Natural killer cell (primary cell): ENCODE measurements around the gene NTPCR. TPM values are rescaled to one million over a fixed set of nuclear protein-coding genes. Genes with fewer than 3 reads are reported as not detected.

Experiments used
- ATAC-seq, 3 donors: fragments of 150-1000 bp in 2 of 3; fragments of 200-7000 bp in 1 of 3; cut with Tn5 transposase; 1 replicate in 1 of 3; 2 replicates in 2 of 3; pipeline ENCODE4 v1.10.0; 2021; ENCODE audit warnings: mild to moderate bottlenecking in 2 of 3, moderate library complexity in 2 of 3
- DNase-seq, 2 donors: peaks; one replicate each; pipeline versions ENCODE4 v3.0.0 to v3.0.0-alpha.2; 2013 to 2021; ENCODE audit warnings: mixed read lengths in 1 of 2
- H3K27ac ChIP-seq: one replicate; pipeline ENCODE4 v1.5.1; 2013; ENCODE audit warnings: mild to moderate bottlenecking, low read length
- H3K27me3 ChIP-seq: one replicate; pipeline ENCODE4 v1.6.1; 2013; ENCODE audit warnings: low read length; ENCODE audit not compliant: control insufficient read depth, insufficient read depth
- H3K36me3 ChIP-seq: one replicate; pipeline ENCODE4 v1.6.1; 2013; ENCODE audit warnings: low read length; ENCODE audit not compliant: control insufficient read depth, insufficient read depth
- H3K4me1 ChIP-seq: one replicate; pipeline ENCODE4 v1.6.1; 2013; ENCODE audit warnings: low read length; ENCODE audit not compliant: control insufficient read depth, insufficient read depth
- H3K4me3 ChIP-seq: one replicate; pipeline ENCODE4 v1.5.1; 2013; ENCODE audit warnings: low read length
- H3K9me3 ChIP-seq: one replicate; pipeline ENCODE4 v1.6.1; 2013; ENCODE audit warnings: low read length; ENCODE audit not compliant: control insufficient read depth, insufficient read depth
- H3K27ac Mint-ChIP-seq, 2 donors: one replicate each; pipeline ENCODE4 v1.8.0; 2022; ENCODE audit warnings: mild to moderate bottlenecking in 2 of 2, mixed read lengths in 2 of 2, moderate library complexity in 1 of 2
- H3K27me3 Mint-ChIP-seq, 2 donors: one replicate each; pipeline ENCODE4 v1.8.0; 2022; ENCODE audit warnings: low read depth in 2 of 2, mixed read lengths in 2 of 2
- H3K36me3 Mint-ChIP-seq: one replicate; pipeline ENCODE4 v1.8.0; 2022; ENCODE audit warnings: mixed read lengths
- H3K4me1 Mint-ChIP-seq, 2 donors: one replicate each; pipeline ENCODE4 v1.8.0; 2022; ENCODE audit warnings: mixed read lengths in 2 of 2
- H3K4me3 Mint-ChIP-seq: one replicate; pipeline ENCODE4 v1.8.0; 2022; ENCODE audit warnings: mild to moderate bottlenecking, moderate library complexity, mixed read lengths
- H3K9me3 Mint-ChIP-seq, 2 donors: one replicate each; pipeline ENCODE4 v1.8.0; 2022; ENCODE audit warnings: mixed read lengths in 2 of 2
- CTCF ChIP-seq: fragments of 200-600 bp; IDR thresholded peaks from one replicate; pipeline ENCODE4 v1.8.0; 2022; ENCODE audit warnings: antibody characterized with exemption
- WGBS: methylation state at CpG from one replicate; pipeline ENCODE4 v1.1.7; 2013; ENCODE audit warnings: missing lambda C conversion rate; ENCODE audit not compliant: insufficient coverage; 5-methylcytosine and 5-hydroxymethylcytosine counted together
- intact Hi-C: fragments of 100-400 bp; cut with micrococcal nuclease; formaldehyde crosslinking; loops from one replicate; pipeline ENCODE4 v1.14.2; 2022
- total RNA-seq, 4 donors: library from RNA; stranded (reverse); fragments of 120-200 nt in 1 of 4; gene quantifications; one replicate each; pipeline versions ENCODE4 v1.2.3 to v1.2.4, GENCODE V29; 2013 to 2022

NTPCR gene
- total RNA-seq, 3 donors from 2014 or later (not counting 1 experiment from before 2014, with no cell fraction given): 12.9 to 25.7 (median 17.4) TPM

DNA sequence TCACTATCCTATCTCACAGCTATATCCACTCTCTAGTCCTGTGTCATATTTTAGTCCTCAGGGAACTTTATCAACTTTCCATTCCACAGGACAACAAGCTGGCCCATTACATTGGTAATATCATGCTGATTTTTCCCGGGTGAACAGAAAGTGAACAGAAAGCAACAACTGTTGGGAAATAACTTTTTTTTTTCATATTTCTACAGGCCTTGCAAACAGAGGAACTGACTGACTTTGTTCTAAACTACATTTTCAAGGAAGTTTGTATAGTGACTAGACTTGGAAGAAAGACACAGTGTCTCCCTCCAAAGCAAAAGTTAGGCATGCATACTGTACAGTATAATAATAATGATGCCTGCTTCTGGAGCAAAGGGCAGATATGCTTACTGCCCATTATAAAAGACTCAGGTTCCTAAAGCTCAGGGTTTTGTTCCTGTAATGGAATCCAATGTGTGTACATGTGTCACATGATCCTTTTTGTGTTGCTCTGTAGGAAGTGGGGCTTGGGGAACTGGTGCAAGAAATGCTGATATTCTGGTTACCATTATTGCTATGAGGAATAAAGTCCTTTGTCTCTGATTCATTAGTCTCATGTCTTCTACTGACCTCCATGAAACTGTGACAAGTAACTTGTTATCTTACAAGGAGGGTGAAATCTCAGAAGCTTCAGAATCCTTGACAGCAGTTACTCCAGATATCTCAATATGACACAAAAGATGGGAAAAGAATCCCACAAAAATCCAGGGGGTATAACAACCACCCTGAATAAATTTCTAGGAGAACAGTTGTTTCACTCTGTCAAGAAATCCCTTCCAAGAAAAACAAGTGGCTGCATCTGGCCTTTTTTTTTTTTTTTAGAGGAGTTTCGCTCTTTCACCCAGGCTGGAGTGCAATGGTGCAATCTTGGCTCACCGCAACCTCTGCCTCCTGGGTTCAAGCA lies 17.7 kb upstream of the NTPCR start:
- H3K9me3 Mint-ChIP-seq: no peaks in the 10 kb centered on the region
- no peaks in the 10 kb centered on the region for H3K27me3 ChIP-seq
- no peaks in the 10 kb centered on the region for H3K36me3 Mint-ChIP-seq
- no peak overlapping the region for H3K27ac ChIP-seq
- ATAC-seq: no peak
- no peak overlapping the region for H3K27ac Mint-ChIP-seq
- H3K9me3 ChIP-seq: no peaks in the 10 kb centered on the region
- no peak overlapping the region for H3K4me3 Mint-ChIP-seq
- no CpG with 5 or more reads among the region's 3 CpGs for WGBS
- H3K36me3 ChIP-seq: no peaks in the 10 kb centered on the region
- H3K4me1 Mint-ChIP-seq: no peaks in the 10 kb centered on the region
- no peak for DNase-seq
- no peak for TF ChIP-seq CTCF
- no peaks in the 10 kb centered on the region for H3K4me1 ChIP-seq
- H3K4me3 ChIP-seq: no peak overlapping the region
- H3K27me3 Mint-ChIP-seq: peaks cover 8 to 25% of the 10 kb centered on the region in 2 donors
- intact Hi-C loops: no loop called here

- H3K4me1 Mint-ChIP-seq: no peaks in the 10 kb centered on the region
- no peak overlapping the region for H3K27ac Mint-ChIP-seq
- intact Hi-C loops: no loop called here
- H3K27ac ChIP-seq: no peak overlapping the region
- DNase-seq (no peak), ATAC-seq (no peak)
- H3K4me3 Mint-ChIP-seq: no peak overlapping the region
- H3K27me3 ChIP-seq: no peaks in the 10 kb centered on the region
- H3K9me3 Mint-ChIP-seq: no peaks in the 10 kb centered on the region
- TF ChIP-seq CTCF: no peak
- 89% methylated on average over 6 of the region's 6 CpGs for WGBS
- peaks cover 17 to 40% of the 10 kb centered on the region in 2 donors for H3K27me3 Mint-ChIP-seq
- no peaks in the 10 kb centered on the region for H3K36me3 ChIP-seq
- H3K4me3 ChIP-seq: no peak overlapping the region
- no peaks in the 10 kb centered on the region for H3K9me3 ChIP-seq
- H3K36me3 Mint-ChIP-seq: no peaks in the 10 kb centered on the region
- no peaks in the 10 kb centered on the region for H3K4me1 ChIP-seq
Observed at GRCh38 chr1:232936941-232937340, 13.5 kb upstream of the NTPCR start.

DNA sequence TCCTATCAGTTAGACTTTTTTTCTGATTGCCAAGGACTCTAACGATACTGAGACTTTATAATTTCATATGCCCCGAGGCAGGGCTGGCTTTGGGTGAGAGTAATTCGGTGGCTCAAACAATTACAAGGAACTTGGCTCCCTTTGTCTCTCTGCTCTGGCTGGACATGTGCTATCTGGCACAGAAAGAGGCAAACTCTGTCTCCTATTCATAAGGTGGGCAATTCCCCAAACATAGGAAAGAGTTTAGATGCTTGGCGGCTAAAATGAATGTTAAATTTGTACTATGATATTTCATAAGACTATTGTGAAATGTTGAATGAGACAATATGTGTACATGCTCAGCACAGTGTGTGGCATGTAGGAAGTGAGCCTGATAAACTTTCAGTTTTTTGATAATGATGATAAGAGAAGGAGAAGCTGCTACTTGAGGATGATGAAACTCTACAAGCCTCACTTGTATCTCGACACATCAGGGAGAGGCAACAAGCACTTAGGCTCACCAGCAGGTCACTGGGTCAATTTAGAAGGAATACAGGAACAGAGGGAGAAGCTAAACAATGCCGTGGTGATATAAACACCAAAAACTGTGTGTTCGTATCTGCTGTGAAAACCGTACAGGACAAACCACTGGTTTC lies 12.6 kb upstream of the NTPCR start:
- no peaks in the 10 kb centered on the region for H3K27me3 ChIP-seq
- no peak for DNase-seq

More for the DNA sequence above, 12.6 kb upstream of the NTPCR start:
- no peaks in the 10 kb centered on the region for H3K9me3 ChIP-seq
- WGBS: 80% methylated on average over 8 of the region's 8 CpGs
- no peak overlapping the region for H3K27ac Mint-ChIP-seq
- H3K27ac ChIP-seq: no peak overlapping the region
- no peak for TF ChIP-seq CTCF
- H3K36me3 ChIP-seq: no peaks in the 10 kb centered on the region
- H3K27me3 Mint-ChIP-seq: peaks cover 17 to 40% of the 10 kb centered on the region in 2 donors
- no peaks in the 10 kb centered on the region for H3K36me3 Mint-ChIP-seq
- H3K4me1 Mint-ChIP-seq: no peaks in the 10 kb centered on the region
- H3K4me1 ChIP-seq: no peaks in the 10 kb centered on the region
- ATAC-seq: peak in 1 of 3 donors; percentile 78
- no peak overlapping the region for H3K4me3 Mint-ChIP-seq
- no peak overlapping the region for H3K4me3 ChIP-seq
- intact Hi-C loops: no loop called here
- no peaks in the 10 kb centered on the region for H3K9me3 Mint-ChIP-seq
